SK-N-MC (cell line): Measurements from ENCODE around the gene CFAP46.

Experiments used
- EZH2 ChIP-seq: fragments of 200-600 bp; sonication (generic); IDR thresholded peaks from one replicate; pipeline ENCODE4 v1.6.1; 2017; ENCODE audit warnings: antibody characterized with exemption
- POLR2AphosphoS5 ChIP-seq: IDR thresholded peaks from 2 replicates; pipeline ENCODE4 v1.6.1; 2012; ENCODE audit warnings: mild to moderate bottlenecking, low read depth, low read length, borderline replicate concordance

- TF ChIP-seq POLR2AphosphoS5 (no peak), EZH2 (no peak)
Observed at GRCh38 chr10:132850896-132851295, 91.5 kb downstream of the CFAP46 start.
